Measurements from ENCODE around the gene FBXO46.
A peak's percentile ranks its signal among the peaks of the same experiment; 100 is the strongest.
"Not testable (repeated sequence)": the region's sequence is repeated elsewhere in the genome, so short reads cannot be mapped to it uniquely, and the experiment has no call there.

The FBXO46 gene

GRCh38 chr19:45763691-45764294 lies 33.1 kb upstream of the FBXO46 start:
- in situ Hi-C loops (cut with HindIII; ENCODE audit: low pct_unique_long_range_greater_than_20kb, low sequenced_read_pairs): no loop called here
- DNase-seq (ENCODE audit: low read depth in 1 of 2, low spot score in 1 of 2): no peak
- TF ChIP-seq JUND (IDR thresholded peaks at IDR 0.05; ENCODE audit: low read depth): no peak

- TF ChIP-seq JUND (IDR thresholded peaks at IDR 0.05; ENCODE audit: low read depth): no peak
- no peak for DNase-seq (ENCODE audit: low read depth in 1 of 2, low spot score in 1 of 2)
- in situ Hi-C loops (cut with HindIII; ENCODE audit: low pct_unique_long_range_greater_than_20kb, low sequenced_read_pairs): no loop called here
These were observed 32.4 kb upstream of the FBXO46 start for GRCh38 chr19:45762870-45763631.

- in situ Hi-C loops (cut with HindIII; ENCODE audit: low pct_unique_long_range_greater_than_20kb, low sequenced_read_pairs): no loop called here
- TF ChIP-seq JUND (IDR thresholded peaks at IDR 0.05; ENCODE audit: low read depth): no peak
- no peak for DNase-seq (ENCODE audit: low read depth in 1 of 2, low spot score in 1 of 2)
These were observed 31.0 kb upstream of the FBXO46 start for GRCh38 chr19:45761714-45762113.

GRCh38 chr19:45758921-45759320 lies 28.2 kb upstream of the FBXO46 start:
- DNase-seq (ENCODE audit: low read depth in 1 of 2, low spot score in 1 of 2): no peak
- in situ Hi-C loops (cut with HindIII; ENCODE audit: low pct_unique_long_range_greater_than_20kb, low sequenced_read_pairs): no loop called here
- TF ChIP-seq JUND (IDR thresholded peaks at IDR 0.05; ENCODE audit: low read depth): no peak

GRCh38 chr19:45757695-45758094 lies 27.0 kb upstream of the FBXO46 start:
- no peak for TF ChIP-seq JUND (IDR thresholded peaks at IDR 0.05; ENCODE audit: low read depth)
- in situ Hi-C loops (cut with HindIII; ENCODE audit: low pct_unique_long_range_greater_than_20kb, low sequenced_read_pairs): no loop called here
- no peak for DNase-seq (ENCODE audit: low read depth in 1 of 2, low spot score in 1 of 2)

- no peak for DNase-seq (ENCODE audit: low read depth in 1 of 2, low spot score in 1 of 2)
- no peak for TF ChIP-seq JUND (IDR thresholded peaks at IDR 0.05; ENCODE audit: low read depth)
- in situ Hi-C loops (cut with HindIII; ENCODE audit: low pct_unique_long_range_greater_than_20kb, low sequenced_read_pairs): no loop called here
These were observed 23.6 kb upstream of the FBXO46 start for GRCh38 chr19:45754323-45754722.

- no peak for TF ChIP-seq JUND (IDR thresholded peaks at IDR 0.05; ENCODE audit: low read depth)
- DNase-seq (ENCODE audit: low read depth in 1 of 2, low spot score in 1 of 2): peak in 1 of 2 experiments; percentile 32
- in situ Hi-C loops (cut with HindIII; ENCODE audit: low pct_unique_long_range_greater_than_20kb, low sequenced_read_pairs): no loop called here
These were observed 22.9 kb upstream of the FBXO46 start for GRCh38 chr19:45753548-45753947.

- no peak for DNase-seq (ENCODE audit: low read depth in 1 of 2, low spot score in 1 of 2)
- no peak for TF ChIP-seq JUND (IDR thresholded peaks at IDR 0.05; ENCODE audit: low read depth)
- in situ Hi-C loops (cut with HindIII; ENCODE audit: low pct_unique_long_range_greater_than_20kb, low sequenced_read_pairs): no loop called here
These were observed 21.9 kb upstream of the FBXO46 start for GRCh38 chr19:45752639-45753038.

- DNase-seq (ENCODE audit: low read depth in 1 of 2, low spot score in 1 of 2); in situ Hi-C loops (cut with HindIII; ENCODE audit: low pct_unique_long_range_greater_than_20kb, low sequenced_read_pairs): not testable (repeated sequence)
These were observed 20.8 kb upstream of the FBXO46 start for GRCh38 chr19:45751483-45751882.

- in situ Hi-C loops (cut with HindIII; ENCODE audit: low pct_unique_long_range_greater_than_20kb, low sequenced_read_pairs): no loop called here
- DNase-seq (ENCODE audit: low read depth in 1 of 2, low spot score in 1 of 2): no peak
- no peak for TF ChIP-seq JUND (IDR thresholded peaks at IDR 0.05; ENCODE audit: low read depth)
These were observed 16.8 kb upstream of the FBXO46 start for GRCh38 chr19:45747513-45747912.

- in situ Hi-C loops (cut with HindIII; ENCODE audit: low pct_unique_long_range_greater_than_20kb, low sequenced_read_pairs): no loop called here
- DNase-seq (ENCODE audit: low read depth in 1 of 2, low spot score in 1 of 2): no peak
- TF ChIP-seq JUND (IDR thresholded peaks at IDR 0.05; ENCODE audit: low read depth): no peak
These were observed 16.2 kb upstream of the FBXO46 start for GRCh38 chr19:45746866-45747265.

GRCh38 chr19:45745606-45746005 lies 14.9 kb upstream of the FBXO46 start:
- no peak for TF ChIP-seq JUND (IDR thresholded peaks at IDR 0.05; ENCODE audit: low read depth)
- in situ Hi-C loops (cut with HindIII; ENCODE audit: low pct_unique_long_range_greater_than_20kb, low sequenced_read_pairs): no loop called here
- DNase-seq (ENCODE audit: low read depth in 1 of 2, low spot score in 1 of 2): peak in 1 of 2 experiments; percentile 13

- in situ Hi-C loops (cut with HindIII; ENCODE audit: low pct_unique_long_range_greater_than_20kb, low sequenced_read_pairs): no loop called here
- no peak for TF ChIP-seq JUND (IDR thresholded peaks at IDR 0.05; ENCODE audit: low read depth)
- peak in 1 of 2 experiments; percentile 76 for DNase-seq (ENCODE audit: low read depth in 1 of 2, low spot score in 1 of 2)
These were observed 12.3 kb upstream of the FBXO46 start for GRCh38 chr19:45742969-45743368.

All from T47D (cell line).